Astrocyte (in vitro differentiated cells and primary cell): ENCODE results near the gene POU6F2. TPM values are rescaled to one million over a fixed set of nuclear protein-coding genes. Genes with fewer than 3 reads are reported as not detected.

ENCODE experiments used
- DNase-seq: peaks from one replicate; pipeline ENCODE4 v3.0.0-alpha.2; 2010; ENCODE audit warnings: low read depth
- FAIRE-seq: peaks from 2 replicates; lab custom pipeline; 2011; peaks lifted over from hg19 to GRCh38; lab: Jason Lieb, UNC
- H2AFZ ChIP-seq: 2 replicates; pipeline ENCODE4 v1.6.0; 2012; ENCODE audit warnings: low read depth, low read length, inconsistent platforms
- H3K27ac ChIP-seq: 2 replicates; pipeline ENCODE4 v1.5.1; 2011; ENCODE audit warnings: low read depth, low read length, inconsistent platforms
- H3K27me3 ChIP-seq: 2 replicates; pipeline ENCODE4 v1.6.0; 2011; ENCODE audit warnings: low read length, inconsistent platforms; ENCODE audit not compliant: insufficient read depth
- H3K36me3 ChIP-seq: 2 replicates; pipeline ENCODE4 v1.5.1; 2011; ENCODE audit warnings: low read length, inconsistent platforms; ENCODE audit not compliant: insufficient read depth
- H3K4me1 ChIP-seq: 2 replicates; pipeline ENCODE4 v1.5.1; 2011; ENCODE audit warnings: low read length, inconsistent platforms; ENCODE audit not compliant: insufficient read depth
- H3K4me2 ChIP-seq: 2 replicates; pipeline ENCODE4 v1.6.0; 2012; ENCODE audit warnings: low read length, inconsistent platforms
- H3K4me3 ChIP-seq: 2 replicates; pipeline ENCODE4 v1.5.1; 2011; ENCODE audit warnings: low read depth, mild to moderate bottlenecking, low read length, inconsistent platforms; ENCODE audit not compliant: insufficient read depth
- H3K79me2 ChIP-seq: 2 replicates; pipeline ENCODE4 v1.6.0; 2012; ENCODE audit warnings: mild to moderate bottlenecking, low read length, inconsistent platforms; ENCODE audit not compliant: insufficient read depth
- H3K9ac ChIP-seq: 2 replicates; pipeline ENCODE4 v1.6.0; 2012; ENCODE audit warnings: mild to moderate bottlenecking, low read length, inconsistent platforms
- H3K9me3 ChIP-seq: 2 replicates; pipeline ENCODE4 v1.5.1; 2012; ENCODE audit warnings: low read depth, mild to moderate bottlenecking, low read length, inconsistent platforms; ENCODE audit not compliant: insufficient read depth
- H4K20me1 ChIP-seq: 2 replicates; pipeline ENCODE4 v1.6.0; 2012; ENCODE audit warnings: low read length, inconsistent platforms; ENCODE audit not compliant: insufficient read depth
- H3K27ac Mint-ChIP-seq: one replicate; pipeline ENCODE4 v1.8.0; 2021; ENCODE audit warnings: mild to moderate bottlenecking, mixed read lengths; ENCODE audit not compliant: unreplicated experiment
- H3K27me3 Mint-ChIP-seq: one replicate; pipeline ENCODE4 v1.8.0; 2021; ENCODE audit warnings: low read depth, mixed read lengths; ENCODE audit not compliant: unreplicated experiment
- H3K36me3 Mint-ChIP-seq: one replicate; pipeline ENCODE4 v1.8.0; 2021; ENCODE audit warnings: low read depth, mixed read lengths; ENCODE audit not compliant: unreplicated experiment
- H3K4me1 Mint-ChIP-seq: one replicate; pipeline ENCODE4 v1.8.0; 2021; ENCODE audit warnings: low read depth, mixed read lengths; ENCODE audit not compliant: unreplicated experiment
- H3K4me3 Mint-ChIP-seq: one replicate; pipeline ENCODE4 v1.8.0; 2021; ENCODE audit warnings: mild to moderate bottlenecking, moderate library complexity, mixed read lengths; ENCODE audit not compliant: unreplicated experiment
- H3K9me3 Mint-ChIP-seq: one replicate; pipeline ENCODE4 v1.8.0; 2021; ENCODE audit warnings: mild to moderate bottlenecking, mixed read lengths; ENCODE audit not compliant: unreplicated experiment
- EZH2 ChIP-seq: IDR thresholded peaks from 2 replicates; pipeline ENCODE4 v1.6.1; 2012; ENCODE audit warnings: mild to moderate bottlenecking, low read length, inconsistent platforms; ENCODE audit not compliant: insufficient read depth
- total RNA-seq: library from RNA; stranded (reverse); gene quantifications from 2 replicates; pipeline ENCODE4 v1.2.1, GENCODE V29; 2021
- TF ChIP-seq, protein P1 (sequence below): IDR thresholded peaks from 2 replicates; pipeline ENCODE4 v1.5.1; 2011; ENCODE audit warnings: low read depth, mild to moderate bottlenecking, inconsistent platforms, low read length, moderate library complexity; ENCODE audit not compliant: insufficient read depth

Gene POU6F2
- total RNA-seq, 1 donor from 2014 or later: 0.45 TPM

- Histone ChIP-seq H3K36me3 (no peaks in the 10 kb centered on the region), H3K27ac (no peak overlapping the region), H3K4me2 (no peak overlapping the region), H4K20me1 (no peaks in the 10 kb centered on the region), H2AFZ (no peak overlapping the region), H3K27me3 (peaks cover 2% of the 10 kb centered on the region), H3K79me2 (no peaks in the 10 kb centered on the region), H3K9ac (no peak overlapping the region), H3K4me1 (no peaks in the 10 kb centered on the region), H3K9me3 (no peaks in the 10 kb centered on the region), H3K4me3 (no peak overlapping the region)
- no peak overlapping the region for H3K4me3 Mint-ChIP-seq
- DNase-seq (no peak), FAIRE-seq (no peak)
- no peak for TF ChIP-seq EZH2
- TF ChIP-seq, protein P1, sequence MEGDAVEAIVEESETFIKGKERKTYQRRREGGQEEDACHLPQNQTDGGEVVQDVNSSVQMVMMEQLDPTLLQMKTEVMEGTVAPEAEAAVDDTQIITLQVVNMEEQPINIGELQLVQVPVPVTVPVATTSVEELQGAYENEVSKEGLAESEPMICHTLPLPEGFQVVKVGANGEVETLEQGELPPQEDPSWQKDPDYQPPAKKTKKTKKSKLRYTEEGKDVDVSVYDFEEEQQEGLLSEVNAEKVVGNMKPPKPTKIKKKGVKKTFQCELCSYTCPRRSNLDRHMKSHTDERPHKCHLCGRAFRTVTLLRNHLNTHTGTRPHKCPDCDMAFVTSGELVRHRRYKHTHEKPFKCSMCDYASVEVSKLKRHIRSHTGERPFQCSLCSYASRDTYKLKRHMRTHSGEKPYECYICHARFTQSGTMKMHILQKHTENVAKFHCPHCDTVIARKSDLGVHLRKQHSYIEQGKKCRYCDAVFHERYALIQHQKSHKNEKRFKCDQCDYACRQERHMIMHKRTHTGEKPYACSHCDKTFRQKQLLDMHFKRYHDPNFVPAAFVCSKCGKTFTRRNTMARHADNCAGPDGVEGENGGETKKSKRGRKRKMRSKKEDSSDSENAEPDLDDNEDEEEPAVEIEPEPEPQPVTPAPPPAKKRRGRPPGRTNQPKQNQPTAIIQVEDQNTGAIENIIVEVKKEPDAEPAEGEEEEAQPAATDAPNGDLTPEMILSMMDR: no peak
- no peaks in the 10 kb centered on the region for H3K36me3 Mint-ChIP-seq
- H3K27ac Mint-ChIP-seq: no peak overlapping the region
- H3K9me3 Mint-ChIP-seq: no peaks in the 10 kb centered on the region
- H3K27me3 Mint-ChIP-seq: peaks cover 8% of the 10 kb centered on the region
- H3K4me1 Mint-ChIP-seq: peaks cover 15% of the 10 kb centered on the region
Measured at GRCh38 chr7:39490296-39490695, 512.6 kb downstream of the POU6F2 start.

- Histone ChIP-seq H3K27me3 (no peaks in the 10 kb centered on the region), H3K27ac (no peak overlapping the region), H3K4me2 (no peak overlapping the region), H3K9ac (no peak overlapping the region), H3K4me3 (no peak overlapping the region), H3K79me2 (no peaks in the 10 kb centered on the region), H2AFZ (no peak overlapping the region), H3K4me1 (no peaks in the 10 kb centered on the region), H4K20me1 (no peaks in the 10 kb centered on the region), H3K36me3 (no peaks in the 10 kb centered on the region), H3K9me3 (no peaks in the 10 kb centered on the region)
- Mint-ChIP-seq H3K9me3 (no peaks in the 10 kb centered on the region), H3K27me3 (peaks cover 8% of the 10 kb centered on the region), H3K27ac (no peak overlapping the region), H3K4me3 (no peak overlapping the region), H3K4me1 (peaks cover 5% of the 10 kb centered on the region), H3K36me3 (no peaks in the 10 kb centered on the region)
- no peak for TF ChIP-seq EZH2
- TF ChIP-seq, protein P1: no peak
- FAIRE-seq (no peak), DNase-seq (no peak)
Measured at GRCh38 chr7:39493934-39494333, 516.2 kb downstream of the POU6F2 start.

DNA sequence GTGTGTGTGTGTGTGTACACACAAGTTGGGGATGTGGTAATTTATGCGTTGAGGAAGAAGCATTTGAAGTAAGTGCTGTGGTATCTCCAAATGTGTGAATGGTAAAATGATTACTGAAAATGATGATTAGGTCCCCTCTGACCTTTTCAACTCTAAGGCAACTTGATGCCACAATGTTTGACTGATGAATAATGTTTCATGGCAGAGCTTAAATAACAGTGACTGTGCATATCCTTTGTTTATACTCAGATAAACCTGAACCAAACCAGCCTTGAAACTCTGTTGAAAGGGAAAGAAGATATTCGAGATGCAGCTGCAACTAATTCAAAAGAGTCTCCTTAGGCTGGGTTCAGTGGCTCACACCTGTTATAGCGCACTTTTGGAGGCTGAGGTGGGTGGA is 523.6 kb downstream of the POU6F2 start:
- H3K9ac ChIP-seq: no peak overlapping the region
- no peak overlapping the region for H3K4me2 ChIP-seq
- no peak for DNase-seq
- H3K9me3 ChIP-seq: no peaks in the 10 kb centered on the region
- H3K36me3 ChIP-seq: no peaks in the 10 kb centered on the region
- Mint-ChIP-seq H3K9me3 (peaks cover 2% of the 10 kb centered on the region), H3K36me3 (no peaks in the 10 kb centered on the region), H3K27ac (no peak overlapping the region), H3K27me3 (peaks cover 7% of the 10 kb centered on the region), H3K4me3 (no peak overlapping the region), H3K4me1 (peaks cover 2% of the 10 kb centered on the region)
- no peak overlapping the region for H3K4me3 ChIP-seq
- H3K27me3 ChIP-seq: peaks cover 2% of the 10 kb centered on the region
- no peak overlapping the region for H3K27ac ChIP-seq
- no peak overlapping the region for H2AFZ ChIP-seq
- TF ChIP-seq, protein P1: no peak
- no peak for TF ChIP-seq EZH2
- no peak for FAIRE-seq
- H3K79me2 ChIP-seq: no peaks in the 10 kb centered on the region
- H4K20me1 ChIP-seq: no peaks in the 10 kb centered on the region
- no peaks in the 10 kb centered on the region for H3K4me1 ChIP-seq
